PC-9 (cell line): Measurements from ENCODE around the gene QARS1.

ENCODE experiments used
- EZH2 ChIP-seq: fragments of 200-600 bp; sonication (generic); IDR thresholded peaks from 2 replicates; pipeline ENCODE4 v1.8.0; 2017; ENCODE audit warnings: antibody characterized with exemption, low read depth
- TF ChIP-seq, protein P1 (sequence below): fragments of 200-600 bp; sonication (generic); conservative IDR thresholded peaks from 2 replicates; pipeline ENCODE4 v1.6.1; 2017; ENCODE audit warnings: mixed run types, antibody characterized with exemption, mild to moderate bottlenecking, moderate library complexity

- TF ChIP-seq, protein P1, sequence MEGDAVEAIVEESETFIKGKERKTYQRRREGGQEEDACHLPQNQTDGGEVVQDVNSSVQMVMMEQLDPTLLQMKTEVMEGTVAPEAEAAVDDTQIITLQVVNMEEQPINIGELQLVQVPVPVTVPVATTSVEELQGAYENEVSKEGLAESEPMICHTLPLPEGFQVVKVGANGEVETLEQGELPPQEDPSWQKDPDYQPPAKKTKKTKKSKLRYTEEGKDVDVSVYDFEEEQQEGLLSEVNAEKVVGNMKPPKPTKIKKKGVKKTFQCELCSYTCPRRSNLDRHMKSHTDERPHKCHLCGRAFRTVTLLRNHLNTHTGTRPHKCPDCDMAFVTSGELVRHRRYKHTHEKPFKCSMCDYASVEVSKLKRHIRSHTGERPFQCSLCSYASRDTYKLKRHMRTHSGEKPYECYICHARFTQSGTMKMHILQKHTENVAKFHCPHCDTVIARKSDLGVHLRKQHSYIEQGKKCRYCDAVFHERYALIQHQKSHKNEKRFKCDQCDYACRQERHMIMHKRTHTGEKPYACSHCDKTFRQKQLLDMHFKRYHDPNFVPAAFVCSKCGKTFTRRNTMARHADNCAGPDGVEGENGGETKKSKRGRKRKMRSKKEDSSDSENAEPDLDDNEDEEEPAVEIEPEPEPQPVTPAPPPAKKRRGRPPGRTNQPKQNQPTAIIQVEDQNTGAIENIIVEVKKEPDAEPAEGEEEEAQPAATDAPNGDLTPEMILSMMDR: no peak
- no peak for TF ChIP-seq EZH2
Observed at GRCh38 chr3:49104052-49104426, 518 bp downstream of the QARS1 start.
